Loucy (cell line): ENCODE data around the gene ZFHX3.

ENCODE experiments used
- EZH2phosphoT487 ChIP-seq: fragments of 200-600 bp; IDR thresholded peaks from 2 replicates; pipeline ENCODE4 v1.6.1; 2018; ENCODE audit warnings: antibody characterized with exemption, mild to moderate bottlenecking, moderate library complexity, borderline replicate concordance
- TF ChIP-seq, protein P1 (sequence below): fragments of 200-600 bp; sonication (generic); conservative IDR thresholded peaks from 2 replicates; pipeline ENCODE4 v1.5.1; 2014; ENCODE audit warnings: mild to moderate bottlenecking, antibody characterized with exemption, low read length

DNA sequence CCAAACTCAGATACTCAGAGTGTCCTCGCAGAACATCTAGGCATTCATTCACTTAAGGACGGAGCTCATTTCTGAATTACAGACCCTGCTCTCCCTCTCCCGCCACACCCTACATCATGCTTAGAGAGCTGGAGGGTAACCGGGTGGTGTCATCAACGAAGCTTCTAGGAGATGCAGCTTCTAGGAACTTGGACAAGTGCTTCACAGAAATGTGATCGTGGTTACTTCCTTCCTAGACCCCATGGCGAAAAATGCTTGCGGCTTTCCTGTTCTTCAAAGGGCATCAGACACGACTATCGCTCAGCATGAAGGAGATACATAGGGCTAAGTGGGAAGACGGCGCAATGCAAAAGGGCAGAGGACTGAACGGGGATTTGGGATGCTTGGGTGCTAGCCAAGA lies 126.8 kb downstream of the ZFHX3 start:
- TF ChIP-seq, protein P1, sequence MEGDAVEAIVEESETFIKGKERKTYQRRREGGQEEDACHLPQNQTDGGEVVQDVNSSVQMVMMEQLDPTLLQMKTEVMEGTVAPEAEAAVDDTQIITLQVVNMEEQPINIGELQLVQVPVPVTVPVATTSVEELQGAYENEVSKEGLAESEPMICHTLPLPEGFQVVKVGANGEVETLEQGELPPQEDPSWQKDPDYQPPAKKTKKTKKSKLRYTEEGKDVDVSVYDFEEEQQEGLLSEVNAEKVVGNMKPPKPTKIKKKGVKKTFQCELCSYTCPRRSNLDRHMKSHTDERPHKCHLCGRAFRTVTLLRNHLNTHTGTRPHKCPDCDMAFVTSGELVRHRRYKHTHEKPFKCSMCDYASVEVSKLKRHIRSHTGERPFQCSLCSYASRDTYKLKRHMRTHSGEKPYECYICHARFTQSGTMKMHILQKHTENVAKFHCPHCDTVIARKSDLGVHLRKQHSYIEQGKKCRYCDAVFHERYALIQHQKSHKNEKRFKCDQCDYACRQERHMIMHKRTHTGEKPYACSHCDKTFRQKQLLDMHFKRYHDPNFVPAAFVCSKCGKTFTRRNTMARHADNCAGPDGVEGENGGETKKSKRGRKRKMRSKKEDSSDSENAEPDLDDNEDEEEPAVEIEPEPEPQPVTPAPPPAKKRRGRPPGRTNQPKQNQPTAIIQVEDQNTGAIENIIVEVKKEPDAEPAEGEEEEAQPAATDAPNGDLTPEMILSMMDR = no peak
- no peak for TF ChIP-seq EZH2phosphoT487
